Neural progenitor cell (in vitro differentiated cells): Measurements from ENCODE around the gene HOXB9.

Experiments used
- CTCF ChIP-seq: fragments of 200-600 bp; sonication (generic); IDR thresholded peaks from 2 replicates; pipeline ENCODE4 v1.5.1; 2017; ENCODE audit warnings: antibody characterized with exemption, mild to moderate bottlenecking
- EZH2phosphoT487 ChIP-seq: fragments of 200-600 bp; sonication (generic); IDR thresholded peaks from 2 replicates; pipeline ENCODE4 v1.6.1; 2017; ENCODE audit warnings: antibody characterized with exemption

GRCh38 chr17:48616717-48617470 is 9.3 kb downstream of the HOXB9 start:
- TF ChIP-seq CTCF (no peak), EZH2phosphoT487 (peak; percentile 2)
